HepG2 (cell line): ENCODE results near the gene DCUN1D2.

Source experiments
- BRD4 ChIP-seq: sonication (generic); formaldehyde crosslinking; IDR thresholded peaks from 2 replicates; pipeline ENCODE4 v1.4.0; 2020; ENCODE audit warnings: missing genetic modification reagents
- CTCF ChIP-seq: sonication (generic); formaldehyde crosslinking; IDR thresholded peaks from 2 replicates; pipeline ENCODE4 v1.5.0; 2020; ENCODE audit warnings: mild to moderate bottlenecking, missing genetic modification reagents, moderate library complexity
- HCFC1 ChIP-seq: fragments of 150-350 bp; IDR thresholded peaks from 2 replicates; pipeline ENCODE4 v1.6.1; 2014; ENCODE audit warnings: low read depth, low read length
- JUN ChIP-seq: sonication (generic); formaldehyde crosslinking; IDR thresholded peaks from 2 replicates; pipeline ENCODE4 v1.4.0; 2020; ENCODE audit warnings: mild to moderate bottlenecking, missing genetic modification reagents
- ZBTB33 ChIP-seq: sonication (generic); formaldehyde crosslinking; IDR thresholded peaks from 2 replicates; pipeline ENCODE4 v1.4.0; 2020; ENCODE audit warnings: missing genetic modification reagents
- ZZZ3 ChIP-seq: sonication (generic); formaldehyde crosslinking; IDR thresholded peaks from 2 replicates; pipeline ENCODE4 v1.4.0; 2020; ENCODE audit warnings: missing genetic modification reagents, mild to moderate bottlenecking, borderline replicate concordance

DNA sequence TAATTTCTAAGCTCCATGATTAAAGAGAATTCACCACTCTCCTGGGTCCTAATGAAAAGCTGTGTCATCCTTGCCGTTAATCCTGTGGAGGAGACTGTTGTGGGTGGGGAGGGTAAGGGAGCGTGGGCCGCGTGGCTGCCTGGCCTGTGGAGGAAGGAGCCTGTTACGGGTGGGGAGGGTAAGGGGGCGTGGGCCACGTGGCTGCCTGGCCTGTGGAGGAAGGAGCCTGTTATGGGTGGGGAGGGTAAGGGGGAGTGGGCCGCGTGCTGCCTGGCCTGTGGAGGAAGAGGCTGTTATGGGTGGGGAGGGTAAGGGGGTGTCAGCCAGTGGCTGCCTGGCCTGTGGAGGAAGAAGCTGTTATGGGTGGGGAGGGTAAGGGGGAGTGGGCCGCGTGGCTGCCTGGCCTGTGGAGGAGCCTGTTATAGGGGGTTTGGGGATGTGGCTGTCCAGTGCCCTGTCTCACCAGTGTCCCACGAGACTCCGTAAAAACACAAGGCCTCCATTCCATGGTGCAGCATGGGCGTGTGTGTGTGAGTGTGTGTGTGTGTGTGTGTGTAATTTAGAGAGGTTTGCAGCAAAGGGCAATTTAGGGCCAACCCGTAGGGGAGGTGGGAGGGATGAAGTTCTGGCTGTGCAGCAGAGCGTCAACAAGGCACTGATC lies 15.6 kb upstream of the DCUN1D2 start:
- no peak for TF ChIP-seq HCFC1
- TF ChIP-seq ZBTB33: no peak
- TF ChIP-seq BRD4: no peak
- no peak for TF ChIP-seq ZZZ3 (CRISPR knock-in tag)
- TF ChIP-seq JUN (CRISPR knock-in tag): no peak
- TF ChIP-seq CTCF: no peak
